DOHH2 (cell line): ENCODE results near the gene MAP3K7CL.

Source experiments
- EZH2phosphoT487 ChIP-seq: fragments of 200-600 bp; sonication (generic); IDR thresholded peaks from 2 replicates; pipeline ENCODE4 v1.6.1; 2017; ENCODE audit warnings: borderline replicate concordance, mild to moderate bottlenecking, antibody characterized with exemption, low read length, moderate library complexity, mixed read lengths
- TF ChIP-seq, protein P1 (sequence below): fragments of 200-600 bp; sonication (generic); IDR thresholded peaks from one replicate; pipeline ENCODE4 v1.5.1; 2014; ENCODE audit warnings: antibody characterized with exemption, mild to moderate bottlenecking, low read depth, low read length; ENCODE audit not compliant: poor library complexity, severe bottlenecking

- TF ChIP-seq, protein P1, sequence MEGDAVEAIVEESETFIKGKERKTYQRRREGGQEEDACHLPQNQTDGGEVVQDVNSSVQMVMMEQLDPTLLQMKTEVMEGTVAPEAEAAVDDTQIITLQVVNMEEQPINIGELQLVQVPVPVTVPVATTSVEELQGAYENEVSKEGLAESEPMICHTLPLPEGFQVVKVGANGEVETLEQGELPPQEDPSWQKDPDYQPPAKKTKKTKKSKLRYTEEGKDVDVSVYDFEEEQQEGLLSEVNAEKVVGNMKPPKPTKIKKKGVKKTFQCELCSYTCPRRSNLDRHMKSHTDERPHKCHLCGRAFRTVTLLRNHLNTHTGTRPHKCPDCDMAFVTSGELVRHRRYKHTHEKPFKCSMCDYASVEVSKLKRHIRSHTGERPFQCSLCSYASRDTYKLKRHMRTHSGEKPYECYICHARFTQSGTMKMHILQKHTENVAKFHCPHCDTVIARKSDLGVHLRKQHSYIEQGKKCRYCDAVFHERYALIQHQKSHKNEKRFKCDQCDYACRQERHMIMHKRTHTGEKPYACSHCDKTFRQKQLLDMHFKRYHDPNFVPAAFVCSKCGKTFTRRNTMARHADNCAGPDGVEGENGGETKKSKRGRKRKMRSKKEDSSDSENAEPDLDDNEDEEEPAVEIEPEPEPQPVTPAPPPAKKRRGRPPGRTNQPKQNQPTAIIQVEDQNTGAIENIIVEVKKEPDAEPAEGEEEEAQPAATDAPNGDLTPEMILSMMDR: no peak
- TF ChIP-seq EZH2phosphoT487: no peak
These were observed 66.3 kb downstream of the MAP3K7CL start for GRCh38 chr21:29196670-29197191.
